ENCODE data around the gene SLC36A3. TPM values are rescaled to one million over a fixed set of nuclear protein-coding genes. Genes with fewer than 3 reads are reported as not detected.
"Not testable (repeated sequence)": the region's sequence is repeated elsewhere in the genome, so short reads cannot be mapped to it uniquely, and the experiment has no call there.

The SLC36A3 gene
- polyA plus RNA-seq, 1 donor: not detected

DNA sequence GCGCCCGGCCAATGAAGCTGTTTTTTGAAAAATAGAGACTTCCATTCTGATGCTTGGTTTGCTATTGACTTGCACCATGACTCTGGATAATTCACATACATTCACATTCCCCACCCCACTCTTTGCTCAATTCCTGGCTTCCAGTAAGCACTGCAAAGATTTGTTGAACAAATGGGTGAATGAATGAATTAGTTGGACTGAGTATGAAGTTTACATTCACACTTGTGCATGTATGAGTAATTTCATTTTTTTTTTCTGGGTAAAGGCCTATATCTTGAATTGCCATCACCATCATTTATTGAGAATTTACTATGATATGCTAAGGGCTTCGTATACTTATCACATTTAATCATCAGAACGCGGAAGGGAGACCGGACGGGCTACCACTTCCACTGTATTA is 65.9 kb downstream of the SLC36A3 start:
- no peak for DNase-seq

DNA sequence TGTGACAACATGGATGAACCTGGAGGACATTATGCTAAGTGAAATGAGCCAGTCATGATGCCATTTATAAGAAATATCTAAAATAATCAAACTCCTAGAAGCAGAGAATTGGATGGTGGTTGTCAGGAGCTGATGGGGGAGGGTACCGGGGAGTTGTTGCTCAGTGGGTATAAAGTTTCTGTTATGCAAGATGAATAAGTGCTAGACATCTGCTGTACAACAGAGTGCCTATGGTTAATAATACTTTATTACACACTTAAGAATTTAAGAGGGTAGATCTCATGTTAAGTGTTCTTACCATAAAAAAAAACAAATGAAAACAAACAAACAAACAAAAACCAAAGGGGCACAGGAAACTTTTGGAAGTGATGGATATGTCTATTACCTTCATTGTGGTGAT is 66.7 kb downstream of the SLC36A3 start:
- no peak for DNase-seq

DNA sequence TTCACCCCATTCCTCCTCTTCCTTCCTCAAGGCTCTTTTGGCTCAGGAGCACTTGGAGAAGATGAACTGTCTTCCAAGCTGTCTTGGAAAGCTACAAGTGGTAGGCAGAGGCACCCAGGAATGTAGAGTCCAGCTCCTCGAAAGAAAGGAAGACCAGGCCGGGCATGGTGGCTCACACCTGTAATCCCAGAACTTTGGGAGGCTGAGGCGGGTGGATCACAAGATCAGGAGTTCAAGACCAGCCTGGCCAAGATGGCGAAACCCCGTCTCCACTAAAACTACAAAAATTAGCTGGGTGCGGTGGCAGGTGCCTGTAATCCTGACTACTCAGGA is 68.4 kb downstream of the SLC36A3 start:
- not testable (repeated sequence) for DNase-seq

DNA sequence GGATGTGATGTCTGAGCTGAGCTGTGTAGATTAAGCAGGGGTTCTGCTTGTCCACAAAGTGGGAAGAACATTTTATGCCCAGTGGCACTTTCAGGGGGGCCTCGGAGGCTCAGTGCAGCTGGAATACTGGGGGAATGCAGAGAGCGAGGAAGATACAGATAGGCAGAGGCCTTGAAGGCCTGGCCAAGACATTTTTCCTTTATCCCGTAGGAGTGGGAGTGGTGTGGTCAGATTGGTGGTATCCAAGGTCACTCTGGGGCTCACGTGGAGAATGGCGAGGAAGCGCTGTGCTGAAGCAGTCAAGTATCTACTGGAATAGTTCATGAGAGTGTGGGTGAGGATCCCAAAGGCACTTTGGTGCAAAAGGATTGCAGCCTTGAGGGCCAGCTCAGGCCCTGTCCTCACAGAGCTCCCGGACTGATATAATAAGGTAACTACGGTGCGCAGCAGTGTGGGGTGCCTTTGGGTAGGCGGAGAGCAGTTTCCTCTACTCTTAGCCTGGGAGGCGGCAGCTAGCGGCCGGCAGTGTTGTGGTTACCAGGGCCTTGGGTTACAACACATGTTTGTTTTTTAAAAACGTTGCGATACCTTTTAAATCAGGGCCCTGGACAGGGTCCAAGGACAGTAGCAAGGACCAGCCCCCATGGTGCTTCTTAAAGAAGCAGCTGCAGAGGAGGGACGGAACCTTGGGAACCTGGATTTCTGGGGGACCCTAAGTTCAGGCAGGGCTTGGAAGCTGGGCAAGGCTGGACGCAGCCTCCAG is 68.9 kb downstream of the SLC36A3 start:
- peak; percentile 36 for DNase-seq

DNA sequence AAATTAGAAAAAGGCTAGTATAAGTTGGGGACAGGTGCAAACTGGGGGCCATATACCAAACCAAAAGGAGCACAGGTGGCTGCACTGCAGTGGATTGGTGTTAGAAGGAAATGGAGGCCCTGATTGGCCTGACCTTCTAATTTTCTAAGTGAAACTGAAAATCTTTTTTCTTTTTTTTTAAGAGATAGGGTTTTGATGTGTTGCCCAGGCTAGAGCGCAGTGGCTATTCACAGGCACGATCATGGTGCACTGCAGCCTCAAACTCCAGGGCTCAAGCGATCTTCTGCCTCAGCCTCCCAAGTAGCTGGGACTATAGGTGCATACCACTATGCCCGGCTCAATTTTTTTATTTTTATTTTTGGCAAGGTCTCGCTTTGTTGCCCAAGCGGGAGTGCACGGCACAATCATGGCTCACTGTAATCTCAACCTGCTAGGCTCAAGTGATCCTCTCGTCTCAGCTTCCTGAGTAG is 69.9 kb downstream of the SLC36A3 start:
- no peak for DNase-seq

DNA sequence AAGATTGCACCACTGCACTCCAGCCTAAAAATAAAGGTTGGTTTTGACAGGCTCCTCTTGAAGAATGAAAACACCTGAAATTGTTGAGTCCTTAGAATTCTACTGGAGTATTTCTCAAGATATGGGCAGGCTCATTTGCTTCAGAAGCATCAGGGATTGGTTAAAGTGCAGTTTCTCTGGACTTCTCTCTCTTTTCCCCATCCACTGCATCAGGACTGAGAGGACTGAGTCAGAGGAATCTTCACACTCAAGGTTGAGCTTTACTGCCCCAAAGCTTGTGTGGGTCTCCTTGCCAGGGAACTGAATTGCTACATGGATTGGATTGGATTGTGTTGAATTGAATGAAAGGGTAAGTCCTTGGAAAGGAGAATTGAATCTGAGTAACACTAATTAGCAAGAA is 72.2 kb downstream of the SLC36A3 start:
- no peak for DNase-seq

DNA sequence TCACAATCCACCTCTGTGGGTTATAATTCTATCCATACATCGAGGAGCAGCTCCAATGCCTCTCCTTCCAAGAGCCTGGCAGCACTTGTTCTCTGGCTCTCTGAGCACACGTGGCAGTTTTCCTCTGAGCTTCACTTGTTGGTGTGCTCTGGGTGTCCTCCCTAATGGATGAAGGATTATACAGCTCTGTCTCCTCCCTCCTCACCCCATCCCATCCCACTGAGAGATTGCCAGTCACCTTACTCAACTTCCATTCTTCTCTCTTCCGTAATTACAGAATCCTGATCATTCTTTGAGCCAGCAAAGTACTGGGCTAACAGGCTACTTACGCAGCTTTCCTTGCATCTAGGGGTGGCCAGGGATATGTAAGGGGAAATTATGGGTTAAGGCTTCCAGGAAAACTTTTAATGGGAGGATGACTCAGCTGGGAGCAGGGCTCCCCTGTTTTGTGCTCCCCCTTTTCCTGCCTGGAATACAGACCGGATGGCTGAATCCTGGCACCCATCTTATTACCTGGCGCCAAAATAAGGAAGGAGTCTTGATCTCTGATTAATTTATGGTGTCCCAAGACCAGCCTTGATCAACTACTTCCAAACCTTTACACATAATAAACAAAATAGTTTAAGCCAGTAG is 73.4 kb downstream of the SLC36A3 start:
- DNase-seq: no peak

DNA sequence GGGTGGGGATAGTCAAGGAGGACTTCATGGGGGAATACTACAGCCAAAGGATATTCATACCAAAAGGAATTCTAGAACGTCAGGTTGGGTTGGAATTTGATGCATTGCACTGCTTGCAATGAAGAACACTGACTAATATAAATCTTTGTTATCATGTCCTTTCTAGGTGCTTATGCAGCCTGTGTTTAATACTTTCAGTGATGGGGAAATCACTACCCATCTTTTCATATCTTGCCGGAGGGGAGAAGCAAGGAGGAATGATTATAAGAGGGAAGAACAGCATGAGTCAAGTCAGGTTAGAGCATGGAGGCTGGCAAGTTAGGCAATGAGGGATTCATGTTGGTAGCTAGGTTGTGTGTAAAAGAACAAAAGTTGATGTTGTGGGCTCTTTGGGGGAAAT is 74.6 kb downstream of the SLC36A3 start:
- DNase-seq: no peak

DNA sequence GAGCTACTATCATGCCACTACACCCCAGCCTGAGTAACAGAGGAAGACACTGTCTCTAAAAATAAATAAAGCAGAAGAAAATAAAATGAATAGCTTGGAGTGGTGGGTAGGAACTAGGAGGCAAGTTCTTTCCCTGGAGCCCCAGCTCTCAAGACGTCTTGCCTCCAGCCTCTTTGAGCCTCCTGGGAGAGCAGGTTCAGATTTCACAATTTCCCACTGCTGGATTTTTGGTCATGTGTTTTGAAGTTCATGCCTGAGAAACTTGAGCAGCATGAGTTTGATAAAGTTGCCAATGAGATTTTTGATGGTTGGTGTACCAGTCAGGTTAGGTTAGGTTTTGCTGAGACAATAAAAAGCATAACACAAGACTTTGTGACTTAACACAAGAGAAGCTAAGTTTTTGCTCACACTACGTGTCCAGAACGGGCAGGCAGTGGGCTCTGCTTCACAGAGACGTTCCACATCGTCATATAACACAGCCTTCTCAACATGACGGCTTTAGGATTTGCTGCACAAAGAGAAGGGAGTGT is 75.6 kb downstream of the SLC36A3 start:
- DNase-seq: no peak

Other genes with a start within 250 kb of the SLC36A3 start
- 61.6 TPM for gene TNIP1, start 222.7 kb downstream of the SLC36A3 start, polyA plus RNA-seq (ENCODE audit: insufficient read length)
- gene ANXA6, start 146.0 kb downstream of the SLC36A3 start, polyA plus RNA-seq (ENCODE audit: insufficient read length): 134 TPM
- 5.3 TPM for gene CCDC69, start 79.7 kb downstream of the SLC36A3 start, polyA plus RNA-seq (ENCODE audit: insufficient read length)
- gene GM2A, start 50.6 kb downstream of the SLC36A3 start, polyA plus RNA-seq (ENCODE audit: insufficient read length): 28.2 TPM
- gene SLC36A2, start 43.8 kb upstream of the SLC36A3 start, polyA plus RNA-seq (ENCODE audit: insufficient read length): 21.0 TPM
- 11.2 TPM for gene SLC36A1, start 143.8 kb upstream of the SLC36A3 start, polyA plus RNA-seq (ENCODE audit: insufficient read length)

Measured in left kidney (tissue), 2 donors.